Measurements from ENCODE around the gene FAM131C.

The FAM131C gene

DNA sequence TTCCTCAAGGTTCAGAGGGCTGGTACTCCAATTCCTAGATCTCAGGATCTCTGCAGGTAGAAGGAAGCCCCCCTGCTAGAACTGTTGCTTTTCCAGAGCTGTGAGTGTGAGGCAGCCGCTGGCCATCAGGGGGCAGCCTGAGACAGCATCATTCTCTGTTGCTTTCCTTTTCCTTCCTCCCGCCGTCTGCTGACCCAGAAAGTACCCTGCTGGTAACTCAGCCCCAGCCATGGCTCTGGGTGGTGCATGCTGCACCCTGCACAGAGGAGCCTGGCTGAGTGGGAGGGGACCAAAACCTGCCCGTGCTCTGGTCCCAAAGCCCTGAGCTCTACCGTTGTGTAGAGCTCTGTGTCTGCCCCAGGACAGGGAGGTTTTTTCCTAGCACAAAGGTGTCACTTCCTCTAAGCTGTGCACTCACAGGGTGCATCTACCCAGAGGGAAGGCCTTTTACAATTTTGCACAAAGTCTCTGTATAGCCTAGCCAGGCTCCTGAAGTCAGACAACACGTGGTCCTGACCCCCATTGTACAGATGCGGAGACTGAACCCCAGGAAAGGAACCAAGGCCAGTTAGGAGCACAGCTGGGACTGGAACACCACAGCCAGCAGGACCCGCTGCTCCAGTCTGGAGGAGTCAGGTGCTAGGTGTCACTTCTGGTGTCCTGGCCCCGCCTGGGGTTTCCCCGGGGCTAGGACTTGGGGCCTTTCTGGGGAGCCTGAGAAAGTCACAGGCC, 5.6 kb upstream of the FAM131C start (continued):
- TF ChIP-seq ZNF23 (tag by site-specific recombination; IDR thresholded peaks at IDR 0.05; ENCODE audit: borderline replicate concordance) (no peak), KLF9 (tag by site-specific recombination; IDR thresholded peaks at IDR 0.05; ENCODE audit: low read depth) (no peak), ZNF596 (tag by site-specific recombination; IDR thresholded peaks at IDR 0.05) (no peak), SP3 (tag by site-specific recombination; IDR thresholded peaks at IDR 0.05) (no peak), ZNF513 (tag by site-specific recombination; IDR thresholded peaks at IDR 0.05) (no peak), ZNF664 (tag by site-specific recombination; IDR thresholded peaks at IDR 0.05) (no peak), GLIS1 (tag by site-specific recombination; IDR thresholded peaks at IDR 0.05) (peak; percentile 49), ZNF140 (tag by site-specific recombination; IDR thresholded peaks at IDR 0.05) (no peak), SP7 (tag by site-specific recombination; IDR thresholded peaks at IDR 0.05) (peak; percentile 19; the same call in 1 of the 2 replicates), ZNF211 (tag by site-specific recombination; IDR thresholded peaks at IDR 0.05; ENCODE audit: low read depth) (no peak), SCRT2 (tag by site-specific recombination; IDR thresholded peaks at IDR 0.05) (peak; percentile 99), ZNF366 (tag by site-specific recombination; conservative IDR thresholded peaks at IDR 0.05) (peak; percentile 74), ZNF561 (tag by site-specific recombination; IDR thresholded peaks at IDR 0.05; ENCODE audit: borderline replicate concordance) (no peak), YY2 (tag by site-specific recombination; IDR thresholded peaks at IDR 0.05) (no peak), REPIN1 (tag by site-specific recombination; IDR thresholded peaks at IDR 0.05; ENCODE audit: low read depth) (no peak), ZNF624 (tag by site-specific recombination; IDR thresholded peaks at IDR 0.05) (no peak)
- TF ChIP-seq, protein P1, sequence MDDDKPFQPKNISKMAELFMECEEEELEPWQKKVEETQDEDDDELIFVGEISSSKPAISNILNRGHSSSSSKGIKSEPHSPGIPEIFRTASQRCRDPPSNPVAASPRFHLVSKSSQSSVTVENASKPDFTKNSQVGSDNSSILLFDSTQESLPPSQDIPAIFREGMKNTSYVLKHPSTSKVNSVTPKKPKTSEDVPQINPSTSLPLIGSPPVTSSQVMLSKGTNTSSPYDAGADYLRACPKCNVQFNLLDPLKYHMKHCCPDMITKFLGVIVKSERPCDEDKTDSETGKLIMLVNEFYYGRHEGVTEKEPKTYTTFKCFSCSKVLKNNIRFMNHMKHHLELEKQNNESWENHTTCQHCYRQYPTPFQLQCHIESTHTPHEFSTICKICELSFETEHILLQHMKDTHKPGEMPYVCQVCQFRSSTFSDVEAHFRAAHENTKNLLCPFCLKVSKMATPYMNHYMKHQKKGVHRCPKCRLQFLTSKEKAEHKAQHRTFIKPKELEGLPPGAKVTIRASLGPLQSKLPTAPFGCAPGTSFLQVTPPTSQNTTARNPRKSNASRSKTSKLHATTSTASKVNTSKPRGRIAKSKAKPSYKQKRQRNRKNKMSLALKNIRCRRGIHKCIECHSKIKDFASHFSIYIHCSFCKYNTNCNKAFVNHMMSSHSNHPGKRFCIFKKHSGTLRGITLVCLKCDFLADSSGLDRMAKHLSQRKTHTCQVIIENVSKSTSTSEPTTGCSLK (tag by site-specific recombination; IDR thresholded peaks at IDR 0.05), result no peak
- TF ChIP-seq, protein P2, sequence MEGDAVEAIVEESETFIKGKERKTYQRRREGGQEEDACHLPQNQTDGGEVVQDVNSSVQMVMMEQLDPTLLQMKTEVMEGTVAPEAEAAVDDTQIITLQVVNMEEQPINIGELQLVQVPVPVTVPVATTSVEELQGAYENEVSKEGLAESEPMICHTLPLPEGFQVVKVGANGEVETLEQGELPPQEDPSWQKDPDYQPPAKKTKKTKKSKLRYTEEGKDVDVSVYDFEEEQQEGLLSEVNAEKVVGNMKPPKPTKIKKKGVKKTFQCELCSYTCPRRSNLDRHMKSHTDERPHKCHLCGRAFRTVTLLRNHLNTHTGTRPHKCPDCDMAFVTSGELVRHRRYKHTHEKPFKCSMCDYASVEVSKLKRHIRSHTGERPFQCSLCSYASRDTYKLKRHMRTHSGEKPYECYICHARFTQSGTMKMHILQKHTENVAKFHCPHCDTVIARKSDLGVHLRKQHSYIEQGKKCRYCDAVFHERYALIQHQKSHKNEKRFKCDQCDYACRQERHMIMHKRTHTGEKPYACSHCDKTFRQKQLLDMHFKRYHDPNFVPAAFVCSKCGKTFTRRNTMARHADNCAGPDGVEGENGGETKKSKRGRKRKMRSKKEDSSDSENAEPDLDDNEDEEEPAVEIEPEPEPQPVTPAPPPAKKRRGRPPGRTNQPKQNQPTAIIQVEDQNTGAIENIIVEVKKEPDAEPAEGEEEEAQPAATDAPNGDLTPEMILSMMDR (tag by site-specific recombination; IDR thresholded peaks at IDR 0.05), result peak; percentile 92

- Histone ChIP-seq H3K36me3 (ENCODE audit: control insufficient read depth in 2 of 2, insufficient read depth in 1 of 2, low read length in 2 of 2) (no peaks in the 10 kb centered on the region), H3K4me1 (ENCODE audit: control insufficient read depth, insufficient read depth, low read length) (no peaks in the 10 kb centered on the region), H3K27ac (ENCODE audit: extremely low read depth, low read depth, low read length) (no peak overlapping the region), H3K4me3 (ENCODE audit: low read depth, low read length) (no peak overlapping the region), H3K9me3 (ENCODE audit: control insufficient read depth, insufficient read depth, low read depth, low read length) (no peaks in the 10 kb centered on the region)
- POLR2A ChIA-PET, result interaction anchor here (0.5 kb wide), 1 partner anchor 122 kb away, joined by 4 read pairs; no protein-coding TSS in a partner anchor
- TF ChIP-seq ZNF529 (tag by site-specific recombination; IDR thresholded peaks at IDR 0.05; ENCODE audit: insufficient replicate concordance) (no peak), SP2 (tag by site-specific recombination; IDR thresholded peaks at IDR 0.05) (peak; percentile 65), ZNF394 (tag by site-specific recombination; IDR thresholded peaks at IDR 0.05; ENCODE audit: borderline replicate concordance) (no peak), ZNF175 (tag by site-specific recombination; IDR thresholded peaks at IDR 0.05) (no peak), ZNF37A (tag by site-specific recombination; IDR thresholded peaks at IDR 0.05) (no peak), ZNF664 (tag by site-specific recombination; IDR thresholded peaks at IDR 0.05) (peak; percentile 67; the same call in 1 of the 2 replicates)
- CTCF ChIA-PET, result interaction anchor here (0.5 to 9.7 kb wide), 13 partner anchors 8 to 909 kb away, joined by 3 to 427 read pairs (median 9); partner anchors contain the start of gene EPHA2
Measured at GRCh38 chr1:16077406-16078245, 4.2 kb upstream of the FAM131C start.
